IMR-90 (cell line): Measurements from ENCODE around the gene STUB1. TPM values are rescaled to one million over a fixed set of nuclear protein-coding genes. Genes with fewer than 3 reads are reported as not detected.

ENCODE experiments used
- ATAC-seq: fragments of 200-7000 bp; cut with Tn5 transposase; 2 replicates; pipeline ENCODE4 v1.9.1; 2020; ENCODE audit warnings: low read depth, mild to moderate bottlenecking, moderate library complexity
- BruUV-seq: library from RNA; stranded (reverse); fragments of 400-500 nt; replicated peaks from 2 replicates; lab custom pipeline; 2021; lab: Mats Ljungman, UMichigan
- CTCF ChIA-PET: fragments of 300-600 bp; formaldehyde crosslinking; extraction: SDS; loops from one replicate; lab custom pipeline; 2021; ENCODE audit warnings: antibody characterized with exemption; lab: Yijun Ruan, JAX
- POLR2A ChIA-PET: fragments of 300-600 bp; sonication (Branson Sonifier 250); formaldehyde crosslinking; loops from one replicate; lab custom pipeline; 2022; ENCODE audit warnings: antibody characterized with exemption; ENCODE audit not compliant: unreplicated experiment; lab: Charles Lee
- DNase-seq: peaks from one replicate; pipeline ENCODE4 v3.0.0; 2013
- H2AFZ ChIP-seq: replicated peaks from 2 replicates; pipeline ENCODE3; 2013; ENCODE audit warnings: low read length, mild to moderate bottlenecking; ENCODE audit not compliant: poor library complexity
- H2AK5ac ChIP-seq: 2 replicates; pipeline ENCODE4 v1.6.1; 2013; ENCODE audit warnings: low read depth, low read length, inconsistent platforms
- H2AK9ac ChIP-seq: replicated peaks from 2 replicates; pipeline ENCODE3; 2013; ENCODE audit warnings: mild to moderate bottlenecking, low read depth, low read length, moderate library complexity; ENCODE audit not compliant: poor library complexity
- H2BK120ac ChIP-seq: 2 replicates; pipeline ENCODE4 v1.6.1; 2013; ENCODE audit warnings: low read depth, low read length, inconsistent platforms
- H2BK15ac ChIP-seq: 3 replicates; pipeline ENCODE4 v1.6.1; 2013; ENCODE audit warnings: low read depth, low read length, inconsistent platforms
- H2BK20ac ChIP-seq: 2 replicates; pipeline ENCODE4 v1.6.1; 2013; ENCODE audit warnings: low read depth, mild to moderate bottlenecking, inconsistent platforms, low read length, moderate library complexity
- H2BK5ac ChIP-seq: 2 replicates; pipeline ENCODE4 v1.6.1; 2013; ENCODE audit warnings: mild to moderate bottlenecking, low read depth, low read length, inconsistent platforms; ENCODE audit not compliant: poor library complexity, severe bottlenecking
- H3K14ac ChIP-seq: replicated peaks from 2 replicates; pipeline ENCODE4 v1.6.1; 2013; ENCODE audit warnings: low read depth, low read length, inconsistent platforms
- H3K18ac ChIP-seq: 2 replicates; pipeline ENCODE4 v1.6.1; 2013; ENCODE audit warnings: low read depth, low read length, control low read depth
- H3K23ac ChIP-seq: 2 replicates; pipeline ENCODE4 v1.6.1; 2013; ENCODE audit warnings: low read depth, low read length, inconsistent platforms
- H3K27ac ChIP-seq: 2 replicates; pipeline ENCODE4 v1.5.1; 2013; ENCODE audit warnings: mild to moderate bottlenecking, control low read depth, low read length; ENCODE audit not compliant: insufficient read depth
- H3K27me3 ChIP-seq: 2 replicates; pipeline ENCODE4 v1.6.1; 2013; ENCODE audit warnings: low read length; ENCODE audit not compliant: control insufficient read depth, insufficient read depth
- H3K36me3 ChIP-seq: 2 replicates; pipeline ENCODE4 v1.6.1; 2013; ENCODE audit warnings: low read length, mixed read lengths; ENCODE audit not compliant: control insufficient read depth, insufficient read depth
- H3K4ac ChIP-seq: 2 replicates; pipeline ENCODE4 v1.6.1; 2013; ENCODE audit warnings: low read depth, low read length, inconsistent platforms
- H3K4me1 ChIP-seq: 2 replicates; pipeline ENCODE4 v1.6.1; 2013; ENCODE audit warnings: low read length, mixed read lengths; ENCODE audit not compliant: control insufficient read depth, insufficient read depth
- H3K4me2 ChIP-seq: 2 replicates; pipeline ENCODE4 v1.6.1; 2013; ENCODE audit warnings: low read depth, mild to moderate bottlenecking, control low read depth, low read length, moderate library complexity
- H3K4me3 ChIP-seq: 2 replicates; pipeline ENCODE4 v1.5.1; 2013; ENCODE audit warnings: low read depth, mild to moderate bottlenecking, control low read depth, low read length, moderate library complexity; ENCODE audit not compliant: insufficient read depth
- H3K56ac ChIP-seq: 2 replicates; pipeline ENCODE4 v1.6.1; 2013; ENCODE audit warnings: low read length, inconsistent platforms; ENCODE audit not compliant: insufficient read depth; ENCODE audit errors: extremely low read depth
- H3K79me1 ChIP-seq, 2 experiments: 2 replicates each; pipeline ENCODE4 v1.6.1; 2013; ENCODE audit warnings: low read length in 2 of 2, inconsistent platforms in 1 of 2, low read depth in 1 of 2
- H3K9ac ChIP-seq: 2 replicates; pipeline ENCODE4 v1.6.1; 2013; ENCODE audit warnings: low read depth, low read length, control low read depth
- H3K9me1 ChIP-seq: 2 replicates; pipeline ENCODE4 v1.6.1; 2013; ENCODE audit warnings: low read length, inconsistent platforms; ENCODE audit not compliant: insufficient read depth
- H3K9me3 ChIP-seq: 2 replicates; pipeline ENCODE4 v1.6.1; 2013; ENCODE audit warnings: low read length; ENCODE audit not compliant: control insufficient read depth, insufficient read depth
- H4K20me1 ChIP-seq: 2 replicates; pipeline ENCODE4 v1.6.1; 2013; ENCODE audit warnings: low read length, inconsistent platforms; ENCODE audit not compliant: insufficient read depth
- H4K5ac ChIP-seq: 2 replicates; pipeline ENCODE4 v1.6.1; 2013; ENCODE audit warnings: mild to moderate bottlenecking, low read depth, low read length, control low read depth
- H4K8ac ChIP-seq, 2 experiments: 2 replicates each; pipeline ENCODE4 v1.6.1; 2013; ENCODE audit warnings: low read depth in 2 of 2, low read length in 2 of 2, control low read depth in 1 of 2, inconsistent platforms in 1 of 2
- H4K91ac ChIP-seq: 2 replicates; pipeline ENCODE4 v1.6.1; 2013; ENCODE audit warnings: low read depth, low read length, inconsistent platforms; ENCODE audit not compliant: insufficient read depth
- BHLHE40 ChIP-seq: fragments of 150-350 bp; IDR thresholded peaks from 2 replicates; pipeline ENCODE4 v1.6.1; 2016; ENCODE audit warnings: mild to moderate bottlenecking, low read depth, low read length
- CEBPB ChIP-seq: IDR thresholded peaks from 2 replicates; pipeline ENCODE4 v1.6.1; 2012; ENCODE audit warnings: low read depth, low read length, improper control_type of control experiment
- FOS ChIP-seq: fragments of 150-350 bp; IDR thresholded peaks from 2 replicates; pipeline ENCODE4 v1.6.1; 2016; ENCODE audit warnings: low read depth, low read length
- MAFK ChIP-seq: IDR thresholded peaks from 2 replicates; pipeline ENCODE4 v1.6.1; 2012; ENCODE audit warnings: low read depth, low read length, improper control_type of control experiment
- MXI1 ChIP-seq: IDR thresholded peaks from 2 replicates; pipeline ENCODE4 v1.6.1; 2012; ENCODE audit warnings: low read depth, mild to moderate bottlenecking, low read length, moderate library complexity, borderline replicate concordance
- NFE2L2 ChIP-seq: fragments of 150-350 bp; IDR thresholded peaks from 2 replicates; pipeline ENCODE4 v1.6.1; 2016; ENCODE audit warnings: low read depth, mild to moderate bottlenecking, low read length
- POLR2A ChIP-seq: IDR thresholded peaks from 2 replicates; pipeline ENCODE4 v1.6.1; 2012; ENCODE audit warnings: mild to moderate bottlenecking, low read depth, low read length
- RAD21 ChIP-seq: IDR thresholded peaks from 2 replicates; pipeline ENCODE4 v1.6.1; 2012; ENCODE audit warnings: low read length, improper control_type of control experiment
- RCOR1 ChIP-seq: IDR thresholded peaks from 2 replicates; pipeline ENCODE4 v1.6.1; 2012; ENCODE audit warnings: mild to moderate bottlenecking, low read length, improper control_type of control experiment; ENCODE audit not compliant: insufficient replicate concordance
- RFX5 ChIP-seq: IDR thresholded peaks from 2 replicates; pipeline ENCODE4 v1.8.0; 2012; ENCODE audit warnings: low read depth, mild to moderate bottlenecking, low read length, moderate library complexity
- SMC3 ChIP-seq: fragments of 150-350 bp; IDR thresholded peaks from 2 replicates; pipeline ENCODE4 v1.6.1; 2016; ENCODE audit warnings: low read depth, mild to moderate bottlenecking, antibody characterized with exemption, low read length, moderate library complexity
- WGBS, 2 experiments: methylation state at CpG; one replicate each; pipeline versions ENCODE4 v1.1.5 to v1.1.7; 2013; ENCODE audit warnings: missing lambda C conversion rate in 2 of 2; ENCODE audit not compliant: insufficient read length in 1 of 2; ENCODE audit errors: extremely low coverage in 2 of 2; 5-methylcytosine and 5-hydroxymethylcytosine counted together
- dilution Hi-C: fragments of 300-500 bp; cut with HindIII; formaldehyde crosslinking; loops from one replicate; pipeline ENCODE4 v1.14.3; 2018; ENCODE audit warnings: low sequenced_read_pairs; ENCODE audit not compliant: unreplicated experiment
- in situ Hi-C: fragments of 300-500 bp; cut with MboI; formaldehyde crosslinking; loops from 3 replicates; pipeline ENCODE4 v1.14.3; 2019; ENCODE audit warnings: low sequenced_read_pairs, inconsistent platforms, mixed read lengths
- intact Hi-C: fragments of 100-400 bp; cut with micrococcal nuclease; formaldehyde crosslinking; loops from 2 replicates; pipeline ENCODE4 v1.10.0; 2022
- polyA plus RNA-seq, 3 experiments: library from polyadenylated mRNA; depleted of rRNA; stranded (reverse); fragments of >200 nt; gene quantifications; 2 replicates each; pipeline ENCODE4 v1.2.3, GENCODE V29; 2012; ENCODE audit warnings: low replicate concordance in 1 of 3
- total RNA-seq: library from RNA; depleted of rRNA; stranded (reverse); fragments of >200 nt; gene quantifications from 2 replicates; pipeline ENCODE4 v1.2.3, GENCODE V29; 2012
- TF ChIP-seq, protein P1 (sequence below): conservative IDR thresholded peaks from 2 replicates; pipeline ENCODE4 v1.5.1; 2012; ENCODE audit warnings: mild to moderate bottlenecking, low read depth, low read length, improper control_type of control experiment
- TF ChIP-seq, protein P2 (sequence below): fragments of 150-350 bp; IDR thresholded peaks from 2 replicates; pipeline ENCODE4 v1.6.1; 2017; ENCODE audit warnings: mild to moderate bottlenecking, antibody characterized with exemption, low read length, low read depth
- TF ChIP-seq, protein P3 (sequence below): fragments of 150-350 bp; IDR thresholded peaks from 2 replicates; pipeline ENCODE4 v1.6.1; 2016; ENCODE audit warnings: low read depth, mild to moderate bottlenecking, low read length, moderate library complexity, borderline replicate concordance

STUB1 gene
- total and polyA plus RNA-seq, 2 of the 4 experiments (the other 2 are of a cell fraction): 183 to 186 TPM

DNA sequence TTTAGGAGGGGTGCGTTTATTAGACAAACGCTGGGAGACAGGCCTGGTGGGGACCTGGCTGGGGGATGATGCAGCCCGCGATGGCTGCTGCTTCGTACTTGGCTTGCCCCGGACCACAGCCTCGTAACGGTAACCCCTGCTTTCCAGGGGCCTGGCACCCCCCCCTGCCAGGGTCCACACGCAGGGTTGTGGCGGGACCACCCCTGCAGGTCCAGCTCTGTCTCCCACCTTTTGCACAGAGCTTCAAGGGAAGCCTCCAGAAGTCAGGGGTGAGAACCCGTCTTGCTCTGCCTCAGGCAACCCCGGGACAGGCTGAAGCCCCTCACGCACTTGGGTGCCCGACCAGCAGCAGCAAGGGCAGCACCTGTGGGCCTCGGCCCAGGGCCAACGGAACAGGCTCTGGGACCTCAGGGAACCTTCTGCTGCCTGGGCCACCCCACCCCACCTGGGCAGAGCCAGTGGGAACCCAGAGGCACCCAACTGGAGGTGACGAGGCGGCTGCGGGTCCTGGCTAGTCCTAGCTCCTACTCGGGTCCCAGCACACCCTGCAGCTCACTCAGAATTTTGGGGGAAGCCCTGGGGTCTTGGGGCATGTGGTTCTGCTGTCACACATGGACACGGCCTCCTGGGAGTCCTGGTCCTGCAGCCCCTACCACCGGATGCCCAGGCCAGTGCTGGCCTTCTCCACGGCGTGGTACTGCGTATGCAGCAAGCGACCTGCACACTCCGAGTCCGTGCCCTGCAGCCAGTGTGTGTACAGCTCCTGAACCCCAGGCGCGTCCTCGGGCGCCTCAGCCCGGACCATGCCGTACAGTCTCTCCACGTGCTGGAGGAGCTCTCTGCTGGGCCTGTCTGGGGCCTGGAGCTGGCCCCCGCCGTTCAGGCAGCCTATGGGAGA lies 49.8 kb downstream of the STUB1 start:
- TF ChIP-seq RCOR1: no peak
- TF ChIP-seq SMC3: no peak
- no peak for TF ChIP-seq FOS
- TF ChIP-seq MAFK: no peak
- TF ChIP-seq RAD21: no peak
- TF ChIP-seq, protein P1, sequence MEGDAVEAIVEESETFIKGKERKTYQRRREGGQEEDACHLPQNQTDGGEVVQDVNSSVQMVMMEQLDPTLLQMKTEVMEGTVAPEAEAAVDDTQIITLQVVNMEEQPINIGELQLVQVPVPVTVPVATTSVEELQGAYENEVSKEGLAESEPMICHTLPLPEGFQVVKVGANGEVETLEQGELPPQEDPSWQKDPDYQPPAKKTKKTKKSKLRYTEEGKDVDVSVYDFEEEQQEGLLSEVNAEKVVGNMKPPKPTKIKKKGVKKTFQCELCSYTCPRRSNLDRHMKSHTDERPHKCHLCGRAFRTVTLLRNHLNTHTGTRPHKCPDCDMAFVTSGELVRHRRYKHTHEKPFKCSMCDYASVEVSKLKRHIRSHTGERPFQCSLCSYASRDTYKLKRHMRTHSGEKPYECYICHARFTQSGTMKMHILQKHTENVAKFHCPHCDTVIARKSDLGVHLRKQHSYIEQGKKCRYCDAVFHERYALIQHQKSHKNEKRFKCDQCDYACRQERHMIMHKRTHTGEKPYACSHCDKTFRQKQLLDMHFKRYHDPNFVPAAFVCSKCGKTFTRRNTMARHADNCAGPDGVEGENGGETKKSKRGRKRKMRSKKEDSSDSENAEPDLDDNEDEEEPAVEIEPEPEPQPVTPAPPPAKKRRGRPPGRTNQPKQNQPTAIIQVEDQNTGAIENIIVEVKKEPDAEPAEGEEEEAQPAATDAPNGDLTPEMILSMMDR: no peak
- TF ChIP-seq, protein P2, sequence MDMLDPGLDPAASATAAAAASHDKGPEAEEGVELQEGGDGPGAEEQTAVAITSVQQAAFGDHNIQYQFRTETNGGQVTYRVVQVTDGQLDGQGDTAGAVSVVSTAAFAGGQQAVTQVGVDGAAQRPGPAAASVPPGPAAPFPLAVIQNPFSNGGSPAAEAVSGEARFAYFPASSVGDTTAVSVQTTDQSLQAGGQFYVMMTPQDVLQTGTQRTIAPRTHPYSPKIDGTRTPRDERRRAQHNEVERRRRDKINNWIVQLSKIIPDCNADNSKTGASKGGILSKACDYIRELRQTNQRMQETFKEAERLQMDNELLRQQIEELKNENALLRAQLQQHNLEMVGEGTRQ: no peak
- TF ChIP-seq RFX5: no peak
- no peak for TF ChIP-seq BHLHE40
- TF ChIP-seq, protein P3, sequence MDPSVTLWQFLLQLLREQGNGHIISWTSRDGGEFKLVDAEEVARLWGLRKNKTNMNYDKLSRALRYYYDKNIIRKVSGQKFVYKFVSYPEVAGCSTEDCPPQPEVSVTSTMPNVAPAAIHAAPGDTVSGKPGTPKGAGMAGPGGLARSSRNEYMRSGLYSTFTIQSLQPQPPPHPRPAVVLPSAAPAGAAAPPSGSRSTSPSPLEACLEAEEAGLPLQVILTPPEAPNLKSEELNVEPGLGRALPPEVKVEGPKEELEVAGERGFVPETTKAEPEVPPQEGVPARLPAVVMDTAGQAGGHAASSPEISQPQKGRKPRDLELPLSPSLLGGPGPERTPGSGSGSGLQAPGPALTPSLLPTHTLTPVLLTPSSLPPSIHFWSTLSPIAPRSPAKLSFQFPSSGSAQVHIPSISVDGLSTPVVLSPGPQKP: no peak
- no peak for TF ChIP-seq NFE2L2
- no peak for TF ChIP-seq CEBPB
- no peak for TF ChIP-seq POLR2A
- no peak for TF ChIP-seq MXI1
- Histone ChIP-seq H3K4me3 (no peak overlapping the region), H3K9me3 (no peaks in the 10 kb centered on the region), H2AFZ (no peak overlapping the region), H2BK15ac (no peak overlapping the region), H3K4me1 (peaks cover 6% of the 10 kb centered on the region), H2AK5ac (no peak overlapping the region), H3K23ac (no peak overlapping the region), H4K91ac (no peak overlapping the region), H2BK5ac (no peak overlapping the region), H3K9me1 (peaks cover 2% of the 10 kb centered on the region; the same call in 1 of the 2 replicates), H3K4me2 (no peak overlapping the region), H3K9ac (no peak overlapping the region), H4K8ac (no peak overlapping the region), H3K14ac (no peak overlapping the region), H3K36me3 (peaks cover 27% of the 10 kb centered on the region), H4K5ac (no peak overlapping the region), H3K56ac (no peak overlapping the region), H3K79me1 (peaks cover 0 to 5% of the 10 kb centered on the region in 2 experiments; a peak in 1 of 4 replicates), H2BK20ac (no peak overlapping the region), H3K4ac (no peak overlapping the region), H2AK9ac (peak overlapping the region; percentile 28), H3K27me3 (no peaks in the 10 kb centered on the region), H3K18ac (no peak overlapping the region), H2BK120ac (no peak overlapping the region), H3K27ac (no peak overlapping the region), H4K20me1 (peaks cover 4% of the 10 kb centered on the region)
- dilution Hi-C loops (no loop called here), intact Hi-C loops (loop anchor here (5.0 kb wide), 1 partner anchor 57 kb away; the partner anchor contains the start of genes CHTF18 and RPUSD1), in situ Hi-C loops (no loop called here)
- ATAC-seq: no peak
- no TSS peak for BruUV-seq
- 95% methylated on average over 22 of the region's 37 CpGs; no CpG with 5 or more reads in 1 of the 2 experiments for WGBS, 2 experiments
- ChIA-PET POLR2A (no interaction called here), CTCF (no interaction called here)
- no peak for DNase-seq
